NCI-H446 treated with DMSO at 0.1 percent for 48 hours (cell line): ENCODE results near the gene UNC13C.
A peak's percentile ranks its signal among the peaks of the same experiment; 100 is the strongest.
"Not testable (repeated sequence)": the region's sequence is repeated elsewhere in the genome, so short reads cannot be mapped to it uniquely, and the experiment has no call there.

Experiments used
- DNase-seq: peaks from one replicate; lab custom pipeline; 2025; lab: John Stamatoyannopoulos, UW

UNC13C gene

DNA sequence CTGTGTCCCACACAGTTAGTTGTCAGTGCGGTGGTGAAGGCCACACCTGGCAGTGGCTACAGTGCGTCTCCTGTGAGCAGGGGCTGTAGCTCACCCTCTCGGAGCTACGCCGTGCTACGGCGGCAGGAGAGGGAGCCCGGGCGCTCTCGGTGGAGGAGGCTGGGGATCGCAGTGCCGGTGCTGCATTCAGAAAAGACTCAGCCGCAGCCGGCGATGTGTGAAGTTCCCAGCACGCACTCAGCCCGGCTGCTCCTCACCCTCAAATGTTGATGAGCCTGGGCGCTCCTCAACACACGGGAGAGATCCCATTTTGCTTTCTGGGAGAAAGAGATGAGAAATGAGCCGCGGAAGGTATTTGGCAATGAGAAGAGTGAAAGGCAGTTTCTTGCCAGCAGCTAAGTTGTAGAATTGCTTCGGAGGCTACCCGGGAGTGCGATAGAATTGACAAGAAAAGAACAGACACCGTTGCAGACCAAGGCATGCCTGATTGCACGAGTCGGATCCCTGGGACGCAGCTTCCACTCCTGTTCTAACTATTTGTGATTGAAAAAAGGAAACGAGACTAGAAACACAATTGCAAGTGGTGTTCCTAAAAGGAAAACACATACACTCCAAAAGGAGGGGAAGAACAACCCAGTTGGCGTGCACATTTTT, at the start of gene UNC13C:
TSS of gene UNC13C (plus strand) at position 189 of the 654 bp plus-strand sequence. CDS start 34,463 bp downstream, outside the sequence.
- peak; percentile 35 for DNase-seq

GRCh38 chr15:53936137-53936536, 42.1 kb upstream of the UNC13C start:
- no peak for DNase-seq

- DNase-seq: not testable (repeated sequence)
These were observed 40.6 kb upstream of the UNC13C start for GRCh38 chr15:53937632-53938031.

DNA sequence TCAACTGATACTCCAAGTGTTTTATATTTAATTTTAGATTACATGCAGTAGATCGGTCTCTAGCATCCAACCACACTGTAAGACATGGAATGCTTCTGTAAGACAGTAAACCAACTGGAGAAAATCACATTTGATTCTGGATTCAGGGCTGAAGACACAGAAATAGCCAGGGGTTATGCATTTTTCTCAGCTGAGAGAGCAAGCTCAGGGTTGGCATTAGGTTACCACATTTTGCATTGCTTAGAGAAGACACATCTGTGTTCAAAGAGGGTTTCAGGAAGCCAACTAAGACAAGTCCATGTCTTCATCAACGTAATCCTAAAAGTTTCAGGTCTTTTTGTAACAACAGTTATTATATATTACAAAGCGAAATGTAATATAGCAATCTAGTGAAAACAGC, 27.7 kb upstream of the UNC13C start:
- DNase-seq: no peak

DNA sequence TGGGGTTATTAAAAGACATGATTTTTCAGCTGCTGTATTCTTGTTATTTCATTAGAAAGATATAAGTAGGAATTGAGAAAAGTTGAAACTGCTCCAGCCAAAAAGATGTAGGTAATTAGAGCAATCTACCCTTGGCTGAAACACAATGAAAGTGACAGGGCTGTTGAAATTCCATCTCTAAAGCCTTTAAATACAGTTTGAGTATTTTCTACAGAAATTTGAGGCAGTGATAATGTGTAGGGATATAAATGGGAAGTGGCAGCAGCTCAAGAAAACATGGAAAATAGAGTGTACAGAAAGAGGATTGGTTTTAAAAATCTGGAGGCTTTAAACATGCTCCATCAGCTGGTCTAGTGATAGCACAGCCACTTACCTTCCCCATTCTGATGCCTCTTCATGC, 22.8 kb upstream of the UNC13C start:
- DNase-seq: no peak

- no peak for DNase-seq
These were observed 15.3 kb upstream of the UNC13C start for GRCh38 chr15:53962646-53963561.

GRCh38 chr15:53963801-53964200, 14.4 kb upstream of the UNC13C start:
- no peak for DNase-seq

DNA sequence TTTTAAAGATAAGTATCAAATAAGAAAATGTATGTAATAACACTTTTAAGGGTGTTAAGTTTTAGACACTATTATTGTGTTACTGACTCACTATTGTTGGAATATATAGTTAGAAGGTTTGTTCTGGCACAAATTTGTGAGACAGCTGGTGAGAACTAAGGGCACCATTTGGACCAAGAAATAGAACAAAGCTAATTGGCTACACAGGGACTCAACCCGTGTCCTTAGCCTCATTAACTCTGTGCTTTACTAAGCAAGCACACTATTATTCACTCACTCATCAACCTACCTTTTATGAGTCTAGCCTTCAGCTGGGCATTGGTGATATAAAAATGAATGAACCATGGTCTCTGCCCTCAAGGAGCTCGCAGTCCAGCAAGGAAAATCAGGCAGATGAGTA, 4.1 kb upstream of the UNC13C start:
- DNase-seq: peak; percentile 76

DNA sequence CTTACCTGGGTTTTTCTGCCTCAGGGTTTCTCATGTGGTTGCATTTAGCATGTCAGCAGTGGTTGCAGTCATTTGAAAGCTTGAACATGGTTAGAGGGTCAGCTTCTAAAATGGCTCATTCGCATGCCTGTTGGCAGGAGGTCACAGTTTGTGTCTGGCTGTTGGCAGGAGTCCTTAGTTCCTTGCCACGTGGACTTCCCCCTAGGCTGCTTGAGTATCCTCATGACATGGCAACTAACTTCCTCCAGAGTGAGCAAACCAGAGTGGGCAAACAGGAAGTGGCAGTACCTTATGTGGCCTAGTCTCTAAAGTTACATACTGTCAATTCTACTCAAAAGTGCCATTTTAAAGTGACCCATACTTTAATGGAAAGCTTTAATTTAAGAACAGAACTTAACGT, 3.4 kb upstream of the UNC13C start:
- DNase-seq: peak; percentile 42

GRCh38 chr15:53976844-53977392, 1.3 kb upstream of the UNC13C start:
- DNase-seq: peak; percentile 76

DNA sequence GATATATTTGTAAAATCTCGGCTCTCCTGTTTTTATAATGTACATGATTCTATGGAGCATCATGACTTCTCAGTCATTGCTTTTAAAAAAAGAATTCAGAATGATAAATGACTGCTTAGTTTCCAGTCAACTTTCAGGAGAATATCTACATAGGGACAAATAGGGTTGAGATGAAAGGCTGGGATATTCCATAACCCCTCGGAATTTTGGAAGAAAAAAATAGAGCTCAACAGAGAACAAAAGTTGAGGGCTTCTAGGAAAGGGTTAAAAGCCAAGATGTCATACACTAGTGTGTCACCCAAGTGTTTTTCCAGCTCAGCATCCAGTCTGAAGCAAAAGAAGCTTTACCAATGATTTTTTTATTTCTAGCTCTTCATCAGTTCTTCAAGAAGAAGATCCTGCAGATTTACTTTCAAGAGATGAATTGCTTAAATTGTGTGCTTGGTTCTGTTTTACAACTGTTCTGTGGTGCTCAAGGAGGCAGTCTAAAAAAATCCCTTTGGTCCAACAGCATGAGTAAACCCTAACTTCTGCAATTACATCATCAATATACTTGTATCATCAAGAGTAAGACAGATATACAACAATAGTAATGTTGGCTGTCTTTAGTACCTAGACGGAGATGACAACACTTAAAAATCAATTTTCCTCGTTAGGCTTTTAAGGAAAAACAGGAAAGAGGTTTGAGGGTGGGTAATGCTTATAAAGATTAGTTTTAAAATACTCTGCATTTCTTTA, 979 bp downstream of the UNC13C start:
- no peak for DNase-seq

- DNase-seq: no peak
These were observed 1.8 kb downstream of the UNC13C start for GRCh38 chr15:53980021-53980420.

- peak; percentile 15 for DNase-seq
These were observed 3.9 kb downstream of the UNC13C start for GRCh38 chr15:53982071-53982680.

- no peak for DNase-seq
These were observed 4.6 kb downstream of the UNC13C start for GRCh38 chr15:53982876-53983275.

DNA sequence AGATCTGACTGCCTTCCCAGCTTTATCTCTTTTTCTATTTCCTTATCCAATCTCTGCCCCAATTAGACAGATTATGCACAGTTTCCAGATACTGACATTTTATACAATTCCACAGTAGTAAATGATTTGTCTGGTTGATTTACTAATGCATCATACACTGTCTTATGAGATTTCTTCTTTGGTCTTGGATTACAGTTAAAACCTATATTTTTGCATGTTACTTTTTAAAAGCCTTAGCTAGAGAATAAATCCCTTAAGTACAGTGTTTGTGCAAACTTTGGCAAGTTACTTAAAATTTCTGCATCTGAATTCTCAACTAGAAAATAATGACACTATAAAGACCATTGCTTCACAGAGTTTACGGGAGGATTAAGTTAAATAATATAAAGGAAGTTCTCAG, 6.0 kb downstream of the UNC13C start:
- no peak for DNase-seq

- no peak for DNase-seq
These were observed 7.3 kb downstream of the UNC13C start for GRCh38 chr15:53985562-53985961.

DNA sequence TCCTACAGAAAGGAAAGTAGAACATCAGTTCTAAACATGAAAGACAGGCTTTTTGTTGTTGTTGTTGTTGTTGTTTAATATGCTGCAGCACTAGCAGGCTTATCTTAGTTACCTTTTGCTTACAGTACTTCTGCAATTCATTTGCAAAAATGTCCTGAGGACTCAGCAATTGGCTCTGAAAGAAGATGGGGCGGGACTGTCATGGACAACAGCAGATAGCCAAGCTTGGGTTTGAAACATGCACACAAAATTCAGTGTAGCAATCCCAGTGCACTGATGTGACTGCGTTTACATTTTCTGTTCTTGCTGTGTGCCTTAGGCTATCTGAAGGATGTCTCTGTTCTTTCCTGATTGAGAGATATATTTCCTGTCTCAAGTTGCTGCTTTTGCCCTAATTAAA, 9.2 kb downstream of the UNC13C start:
- no peak for DNase-seq

DNA sequence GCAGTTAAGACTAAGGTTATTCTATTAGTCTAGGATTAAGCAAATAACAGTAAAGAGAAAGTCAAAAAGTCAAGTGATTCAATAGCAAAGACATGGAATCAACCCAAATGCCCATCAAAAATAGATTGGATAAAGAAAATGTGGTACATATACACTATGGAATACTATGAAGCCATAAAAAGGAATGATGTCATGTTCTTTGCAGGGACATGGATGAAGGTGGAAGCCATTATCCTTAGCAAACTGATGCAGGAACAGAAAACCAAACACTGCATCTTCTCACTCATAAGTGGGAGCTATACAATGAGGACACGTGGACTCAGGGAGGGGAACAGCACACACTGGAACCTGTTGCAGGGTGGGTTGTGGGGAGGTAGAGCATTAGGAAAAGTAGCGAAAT, 29.0 kb downstream of the UNC13C start:
- no peak for DNase-seq

DNA sequence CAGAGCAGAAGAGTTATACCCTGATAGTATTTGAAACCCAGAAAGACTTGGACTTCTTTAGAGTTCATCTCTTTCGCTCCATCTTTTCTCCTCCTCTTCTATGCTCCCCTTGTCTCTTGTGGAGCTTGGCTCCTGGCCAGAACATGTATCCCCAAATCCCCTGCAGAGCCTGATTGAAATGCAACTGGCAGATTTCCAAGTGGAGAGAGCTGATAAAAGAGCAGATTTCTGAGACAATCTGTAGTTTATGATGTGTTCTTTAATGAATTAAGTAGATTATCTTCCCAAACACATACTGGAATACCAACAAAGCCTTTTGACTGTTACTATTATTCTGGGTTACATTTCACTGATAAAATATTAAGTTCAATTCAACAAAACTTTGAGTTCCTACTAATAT, 33.4 kb downstream of the UNC13C start:
- no peak for DNase-seq

GRCh38 chr15:54014067-54014655, 35.9 kb downstream of the UNC13C start:
- no peak for DNase-seq

GRCh38 chr15:54017251-54017650, 39.0 kb downstream of the UNC13C start:
- DNase-seq: no peak
